Stimulated activated CD4-positive, alpha-beta T cell treated with anti-CD3 and anti-CD28 coated beads, TNF-alpha, amount 100 ng/mL, for 4 hours (primary cell): ENCODE measurements around the gene ADAMTSL1.

ENCODE experiments used
- DNase-seq, 3 experiments: peaks; one replicate each; pipeline ENCODE4 v3.0.0-alpha.2; 2020; ENCODE audit warnings: low read depth in 3 of 3

The ADAMTSL1 gene

DNA sequence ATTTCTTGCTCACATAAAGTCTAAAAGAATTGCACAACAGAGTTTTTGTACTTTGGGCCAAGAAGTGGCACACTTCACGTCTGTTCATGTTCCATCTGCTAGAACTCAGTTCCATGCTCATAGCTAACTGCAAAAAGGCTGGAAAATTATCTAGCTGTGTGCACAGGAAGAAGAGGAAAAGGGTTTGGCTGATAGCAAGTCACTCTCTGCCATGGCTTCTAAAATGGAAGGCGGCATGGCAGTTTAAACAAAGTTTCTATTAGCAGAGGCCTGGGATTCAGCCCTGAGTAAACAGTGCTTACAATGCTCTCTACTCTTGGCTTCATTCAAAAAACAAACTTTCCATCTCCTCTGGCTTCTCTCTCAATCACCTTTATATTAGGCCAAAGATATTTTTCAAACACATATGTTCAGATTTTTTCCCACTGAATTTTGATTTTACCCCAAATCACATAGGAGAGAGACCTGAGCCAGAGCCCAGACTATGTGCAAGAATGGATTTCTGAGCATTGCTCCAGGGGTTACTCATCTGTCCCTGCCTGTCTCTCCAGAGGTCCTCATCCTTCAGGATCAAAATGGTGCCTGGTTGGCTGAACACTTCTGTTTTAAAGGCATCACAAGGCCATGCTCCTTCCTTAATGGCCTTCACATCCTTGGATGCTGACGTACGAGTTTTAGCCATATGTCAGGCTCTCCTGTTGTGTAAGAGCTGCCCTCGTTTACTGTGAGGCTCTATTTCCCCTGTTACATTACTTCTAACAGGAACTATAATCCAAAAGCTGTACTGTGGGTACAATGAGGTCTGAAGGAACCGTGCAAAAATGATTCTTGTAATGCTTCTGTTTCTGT lies 332.5 kb downstream of the ADAMTSL1 start:
- no peak for DNase-seq

DNA sequence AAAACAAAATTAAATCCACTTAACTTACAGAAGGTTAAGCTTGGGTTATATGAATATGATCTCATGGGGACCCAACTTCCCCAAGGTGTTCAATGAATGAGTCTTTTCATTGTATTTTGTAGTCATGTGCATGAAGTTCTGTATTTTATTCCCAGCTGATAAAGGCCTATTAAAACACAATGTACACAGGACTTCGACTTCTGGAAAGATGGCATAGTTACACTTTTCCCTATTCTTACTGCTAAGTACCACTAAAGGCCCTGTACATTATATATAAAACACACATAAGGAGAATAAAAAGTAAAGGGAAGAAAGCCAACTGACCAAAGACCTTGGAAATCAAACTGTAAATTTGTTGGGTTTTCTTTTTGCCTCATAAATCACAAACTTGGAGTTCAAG lies 336.6 kb downstream of the ADAMTSL1 start:
- no peak for DNase-seq

DNA sequence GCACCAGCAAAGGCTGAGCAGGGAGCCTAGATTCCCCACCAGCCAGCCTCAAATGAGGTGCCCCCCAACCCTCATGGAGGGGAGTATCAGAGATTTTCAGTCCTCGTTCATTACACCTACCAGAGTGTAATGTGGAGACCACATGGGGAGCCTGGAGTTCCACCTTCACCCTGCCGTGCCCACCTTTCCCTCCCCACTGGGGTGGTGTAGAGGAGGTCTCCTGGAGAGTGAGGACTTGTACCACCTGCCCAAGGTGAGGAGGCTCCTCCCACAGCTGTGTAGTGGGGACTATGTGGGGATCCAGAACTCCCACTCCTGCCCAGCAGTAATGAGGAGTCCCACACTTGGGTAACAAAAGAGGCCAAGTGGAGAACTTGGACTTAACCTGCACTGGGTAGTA lies 337.2 kb downstream of the ADAMTSL1 start:
- no peak for DNase-seq

DNA sequence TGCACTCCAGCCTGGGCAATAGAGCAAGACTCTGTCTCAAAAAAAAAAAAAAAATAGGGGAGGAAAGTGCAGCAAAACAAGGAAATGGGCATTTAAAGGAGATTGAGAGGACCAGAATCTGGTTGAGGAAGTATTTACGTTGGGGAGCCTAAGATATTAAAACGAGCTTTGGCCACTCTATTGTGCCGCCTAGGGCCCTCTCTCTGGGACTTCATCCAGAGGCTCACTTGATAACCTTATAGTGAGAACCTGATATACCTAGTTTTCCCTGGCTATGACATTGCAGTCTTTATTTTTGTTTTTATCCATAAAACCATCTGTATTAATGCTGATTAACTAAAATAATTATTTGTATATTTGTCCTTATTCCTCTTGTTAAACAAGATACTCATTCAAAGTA lies 345.5 kb downstream of the ADAMTSL1 start:
- no peak for DNase-seq

DNA sequence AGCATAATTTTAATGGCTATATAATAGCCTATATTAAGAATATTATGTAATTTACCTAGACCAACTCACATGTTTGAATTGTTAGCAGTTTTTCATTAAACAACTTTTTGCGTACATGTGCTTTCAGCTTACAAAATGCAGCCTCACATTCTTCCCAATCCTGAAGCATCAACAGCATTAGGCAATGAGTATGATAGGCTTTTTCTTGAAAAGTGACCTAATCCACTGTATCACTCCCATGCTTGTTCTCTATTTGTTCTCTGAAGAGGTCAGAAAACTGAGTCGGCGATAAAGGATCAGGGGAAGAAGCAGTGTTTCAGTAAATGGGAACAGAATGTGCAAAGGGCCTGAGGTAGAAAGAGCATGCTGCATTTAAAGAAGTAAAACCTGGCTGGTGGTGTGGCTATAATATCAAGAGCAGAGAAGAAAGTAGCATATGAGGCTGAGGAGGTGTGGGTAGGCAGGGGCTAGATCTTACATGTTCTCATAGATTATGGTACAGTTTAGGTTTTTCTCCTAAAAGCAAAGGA lies 346.7 kb downstream of the ADAMTSL1 start:
- no peak for DNase-seq

DNA sequence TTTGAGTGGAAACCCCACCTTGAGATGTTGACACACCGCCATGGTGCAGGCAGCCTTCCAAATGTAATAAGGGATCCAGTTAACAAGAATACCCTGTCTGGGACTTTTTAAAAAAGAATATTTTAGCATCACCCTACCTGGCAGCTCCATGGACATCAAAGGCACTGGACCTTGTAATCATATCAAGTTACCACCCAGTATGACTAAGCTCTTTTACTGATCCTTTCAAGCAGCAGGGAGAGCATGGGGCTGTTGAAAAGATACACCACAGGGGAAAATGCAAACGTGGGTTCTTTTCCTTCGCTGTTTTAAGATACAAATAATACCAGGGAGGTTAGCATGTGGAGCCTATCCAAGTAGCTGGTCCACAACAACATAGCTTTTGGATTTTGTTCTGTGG lies 347.8 kb downstream of the ADAMTSL1 start:
- DNase-seq: no peak

DNA sequence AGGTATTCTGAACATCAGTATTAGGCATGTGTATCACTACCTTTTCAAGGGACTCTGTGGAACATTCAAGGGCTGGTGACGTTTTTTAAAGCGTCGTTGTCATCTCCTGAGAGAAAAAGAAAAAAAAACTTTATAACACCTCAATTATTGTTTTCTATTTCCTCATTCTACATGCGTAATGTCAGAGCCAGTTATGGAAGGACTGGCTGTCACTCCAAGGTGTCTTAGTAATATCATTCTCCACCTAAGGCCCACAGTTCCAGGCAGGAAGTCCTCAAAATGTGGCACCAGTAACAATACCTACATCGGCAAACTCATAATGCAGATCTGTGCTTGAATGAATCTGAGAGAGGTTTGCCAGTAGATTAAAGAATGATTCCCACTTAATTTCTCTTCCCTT lies 348.9 kb downstream of the ADAMTSL1 start:
- DNase-seq: no peak

DNA sequence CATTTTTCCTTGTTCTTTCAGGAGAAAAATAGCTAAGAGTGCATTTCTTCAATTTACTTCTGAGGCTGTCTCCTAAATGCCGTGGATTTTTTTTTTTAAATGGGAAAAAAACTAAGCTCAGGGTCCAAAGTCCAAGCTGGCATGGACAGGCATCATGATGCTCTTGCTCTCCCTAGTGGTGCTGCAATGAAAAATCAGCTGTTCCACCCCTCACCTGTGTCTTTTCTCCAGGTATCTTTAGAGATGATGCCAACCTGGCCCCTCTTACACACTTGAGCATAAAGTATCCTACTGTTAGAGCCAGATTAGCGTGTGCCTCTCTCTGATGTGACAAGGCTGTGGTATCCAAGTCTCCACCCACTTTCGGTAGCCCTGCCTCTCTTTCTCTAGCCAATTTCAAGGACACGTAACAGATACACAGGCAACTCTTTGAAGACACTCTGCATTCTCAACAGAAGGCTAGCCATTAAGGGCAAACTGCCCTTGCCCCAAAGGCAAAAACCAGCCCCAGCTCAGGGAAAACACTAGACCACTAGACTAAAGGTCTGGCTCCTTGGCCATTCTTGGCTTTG lies 350.2 kb downstream of the ADAMTSL1 start:
- no peak for DNase-seq

DNA sequence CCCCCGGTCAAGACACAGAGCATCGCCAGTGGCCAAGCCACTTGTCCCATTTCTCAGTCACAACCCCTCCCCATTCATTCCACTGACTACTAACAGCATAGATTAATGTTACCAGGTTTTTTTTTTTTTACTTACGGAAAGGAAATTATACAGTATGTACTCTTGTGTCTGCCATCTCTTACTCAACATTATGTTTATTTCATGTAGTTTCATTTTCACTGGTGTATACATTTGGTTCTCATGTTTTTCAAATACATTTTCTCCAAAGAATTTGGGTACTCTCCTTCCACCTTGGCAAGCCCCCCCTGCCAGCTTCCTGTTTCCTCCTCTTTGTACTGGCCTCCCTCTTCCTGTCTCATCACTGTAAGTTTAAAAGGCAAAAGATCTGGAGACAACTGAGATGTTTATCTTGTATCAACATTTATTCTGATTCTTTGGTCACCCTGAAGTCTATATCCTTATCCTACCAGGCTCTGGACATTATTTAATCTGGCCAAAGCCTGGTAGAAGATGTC lies 351.8 kb downstream of the ADAMTSL1 start:
- no peak for DNase-seq

DNA sequence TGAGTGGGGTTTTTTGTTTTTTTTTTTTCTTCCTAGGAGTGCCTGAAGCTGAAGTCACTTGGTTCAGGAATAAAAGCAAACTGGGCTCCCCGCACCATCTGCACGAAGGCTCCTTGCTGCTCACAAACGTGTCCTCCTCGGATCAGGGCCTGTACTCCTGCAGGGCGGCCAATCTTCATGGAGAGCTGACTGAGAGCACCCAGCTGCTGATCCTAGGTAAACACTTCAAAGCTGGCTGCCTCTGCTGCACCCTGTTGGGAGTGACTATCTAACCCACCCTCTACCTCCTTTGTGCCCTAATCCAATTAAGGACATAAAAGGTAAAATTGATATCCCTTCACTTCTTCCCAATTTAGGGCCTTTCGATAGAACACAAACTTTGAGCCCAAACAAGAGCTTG lies 352.3 kb downstream of the ADAMTSL1 start:
- no peak for DNase-seq

DNA sequence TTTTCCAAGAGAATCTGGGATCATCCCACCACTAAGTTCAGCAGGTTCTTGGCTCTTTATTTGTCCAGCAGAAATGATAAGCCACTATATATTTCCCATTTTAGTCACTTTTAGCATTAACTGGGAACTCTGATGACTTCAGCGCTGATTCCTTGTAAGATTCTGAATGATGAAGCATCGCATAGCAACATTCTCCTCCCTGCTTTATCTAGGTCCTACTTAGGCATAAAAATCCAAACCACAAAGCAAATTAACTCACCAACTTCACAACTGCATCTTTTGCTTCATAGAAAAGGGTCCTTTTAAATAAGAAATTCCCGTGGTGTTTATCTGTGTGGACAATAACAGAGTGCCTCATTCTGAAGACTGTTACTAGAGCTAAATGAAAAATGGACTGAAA lies 355.1 kb downstream of the ADAMTSL1 start:
- no peak for DNase-seq

DNA sequence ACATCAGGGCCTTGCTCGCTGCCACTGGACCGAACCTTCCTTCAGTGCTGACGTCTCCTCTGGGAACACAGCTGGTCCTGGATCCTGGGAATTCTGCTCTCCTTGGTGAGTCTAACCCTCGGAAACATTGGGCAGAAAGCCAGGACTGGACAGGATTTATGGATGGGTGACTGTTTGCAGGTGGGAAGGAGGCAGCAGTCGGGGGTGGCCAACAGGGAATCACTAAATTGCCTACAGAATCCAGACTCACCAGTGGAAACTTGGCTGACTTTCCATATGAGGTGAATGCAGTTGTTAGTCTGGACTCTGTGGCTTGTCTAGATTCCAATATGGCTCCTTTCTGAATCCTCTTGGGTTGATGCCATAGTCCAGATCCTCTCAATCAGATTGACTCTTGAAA lies 355.9 kb downstream of the ADAMTSL1 start:
- DNase-seq: no peak

DNA sequence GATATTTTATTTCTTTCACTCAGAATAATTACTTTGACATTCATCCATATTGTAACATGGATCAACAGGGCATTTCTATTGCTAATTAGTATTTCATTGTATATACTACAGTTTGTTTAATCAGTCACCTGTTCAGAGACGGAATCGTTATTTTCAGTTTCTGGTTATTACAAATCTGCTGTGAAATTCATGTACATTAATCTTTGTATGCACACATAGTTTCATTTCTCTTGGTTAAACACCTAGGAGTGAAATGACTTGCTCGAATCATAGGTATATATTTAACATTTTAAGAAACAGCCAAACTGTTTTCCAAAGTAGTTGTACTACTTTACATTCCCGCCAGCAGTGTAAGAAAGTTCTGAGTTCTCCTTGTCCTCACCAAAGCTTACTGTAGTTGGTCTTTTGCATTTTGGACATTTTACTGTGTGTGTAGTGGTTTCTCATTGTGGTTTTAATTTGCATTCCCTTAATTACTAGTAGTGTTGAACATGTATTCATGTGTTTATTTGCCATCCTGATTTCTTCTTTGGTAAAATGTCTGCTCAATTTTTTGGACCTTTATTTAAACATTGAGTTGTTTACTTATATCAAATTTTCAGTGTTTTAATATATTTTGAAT lies 360.9 kb downstream of the ADAMTSL1 start:
- DNase-seq: no peak

DNA sequence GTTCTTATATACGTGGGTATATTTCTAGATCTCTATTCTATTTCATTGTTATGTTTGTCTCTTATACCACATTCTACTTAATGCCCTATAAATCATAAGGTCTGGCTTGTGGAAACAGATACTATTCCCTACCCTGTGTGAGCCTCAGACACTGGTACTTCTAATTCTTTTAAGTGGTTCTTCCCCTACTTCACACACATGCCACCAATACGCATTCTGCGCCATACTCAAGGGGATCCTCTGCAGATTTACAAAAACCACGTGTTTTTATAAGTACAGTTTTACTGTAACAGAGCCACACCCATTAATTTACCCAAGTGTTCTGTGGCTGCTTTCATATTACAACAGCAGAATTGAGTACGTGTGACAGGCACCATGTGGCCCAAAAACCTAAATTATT lies 363.4 kb downstream of the ADAMTSL1 start:
- DNase-seq: no peak

DNA sequence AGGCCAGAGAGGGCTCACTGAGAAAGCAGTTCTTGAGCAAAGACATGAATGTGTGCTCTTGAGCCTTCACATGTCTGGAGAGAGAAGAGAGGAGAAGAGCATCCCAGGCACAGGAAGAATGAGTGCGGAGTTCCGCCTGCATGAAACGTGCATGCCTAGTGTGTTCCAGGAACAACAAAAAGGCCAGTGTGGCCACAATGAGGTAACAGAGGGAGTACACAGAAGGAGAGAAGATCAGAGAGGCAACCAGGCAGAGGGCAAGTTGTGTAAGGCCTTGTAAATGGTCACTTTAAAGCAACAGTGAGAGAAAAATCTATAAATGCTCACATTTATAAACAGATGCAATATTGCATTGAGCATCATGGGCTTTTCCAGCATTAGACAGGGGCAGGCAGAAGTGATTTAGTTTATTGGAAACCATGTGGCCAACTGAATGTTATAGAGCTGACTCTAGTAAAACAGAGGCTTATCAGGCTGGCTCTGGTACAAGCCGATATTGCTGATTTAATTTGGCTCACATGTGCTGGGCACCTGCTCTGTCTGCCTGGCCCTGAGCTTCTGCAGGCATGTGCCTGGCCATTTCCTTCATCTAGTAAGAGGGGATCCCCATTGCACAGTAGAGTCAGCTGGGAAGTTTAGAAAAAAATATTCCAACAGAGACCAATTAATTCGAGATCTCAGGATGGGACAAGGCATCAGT lies 373.8 kb downstream of the ADAMTSL1 start:
- DNase-seq: no peak

DNA sequence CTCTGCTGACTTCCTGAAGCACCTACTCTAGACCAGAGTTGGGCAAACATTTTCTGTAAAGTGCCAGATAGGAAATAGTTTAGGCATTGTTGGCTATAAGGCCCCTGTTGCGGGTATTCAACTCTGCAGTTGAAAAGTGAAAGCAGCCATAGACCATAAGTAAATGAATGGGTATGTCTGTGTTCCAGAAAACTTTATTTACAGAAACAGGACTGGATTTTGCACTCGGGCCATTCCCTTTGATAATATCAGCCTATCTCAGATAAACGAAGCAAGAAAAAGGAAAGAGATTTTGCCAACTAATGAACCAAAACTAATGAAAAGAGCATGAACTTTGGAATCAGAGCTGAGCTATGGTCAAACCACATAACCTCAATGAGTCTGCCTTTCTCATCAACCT lies 374.7 kb downstream of the ADAMTSL1 start:
- no peak for DNase-seq

DNA sequence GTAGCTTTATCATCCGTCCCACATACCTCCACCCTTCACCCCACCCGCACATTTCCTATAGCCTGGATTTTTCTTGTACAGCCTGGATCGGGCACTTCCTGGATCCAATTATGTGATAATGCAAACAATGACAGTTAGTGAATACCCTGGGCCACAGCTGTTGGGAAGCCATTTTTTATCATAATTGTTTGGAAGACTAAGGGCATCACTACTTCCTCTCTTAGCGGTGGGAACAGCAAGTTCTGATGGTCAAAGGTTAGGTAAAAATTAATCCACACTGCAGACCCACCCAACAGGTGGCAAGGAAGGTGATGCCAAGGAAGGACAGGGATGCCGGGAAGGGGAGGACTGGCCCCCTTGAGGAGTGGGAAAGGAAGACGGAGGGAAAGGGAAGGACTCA lies 375.3 kb downstream of the ADAMTSL1 start:
- no peak for DNase-seq

DNA sequence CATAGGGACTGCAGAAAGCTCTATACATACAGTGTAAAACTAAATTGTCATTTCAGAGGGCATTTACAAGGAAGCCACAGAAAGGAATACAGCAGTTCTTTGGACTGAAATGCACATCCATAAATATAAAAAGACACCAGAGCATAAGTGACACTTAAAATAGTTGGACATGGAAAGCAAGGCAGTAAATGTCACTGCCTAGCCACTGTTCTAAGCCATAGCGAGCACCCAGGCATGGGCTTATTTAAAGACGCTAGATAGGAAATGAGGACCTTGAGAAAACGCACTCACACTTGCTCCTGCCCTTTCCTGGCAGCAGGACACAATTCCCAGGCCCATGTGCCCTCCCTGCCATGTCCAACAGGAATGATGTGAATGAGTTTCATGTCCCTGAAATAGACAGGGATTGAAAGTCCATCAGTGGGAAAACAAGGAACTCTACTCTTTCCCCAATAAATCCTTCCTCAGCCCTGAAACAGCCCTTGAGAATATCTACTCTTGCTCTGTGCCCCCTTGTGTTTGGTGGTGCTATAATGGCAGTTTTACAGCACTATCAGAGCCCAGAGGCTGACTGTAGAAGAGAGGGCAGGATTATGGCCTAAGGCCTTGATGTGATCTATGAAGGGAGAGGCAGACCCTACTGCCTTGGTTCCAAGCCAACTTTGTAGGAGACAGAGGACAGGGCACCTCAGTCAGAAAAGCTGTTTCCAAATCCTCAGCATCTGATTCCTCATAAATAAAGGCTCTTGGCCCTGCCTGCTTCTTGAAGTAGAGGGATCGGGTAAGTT lies 376.1 kb downstream of the ADAMTSL1 start:
- no peak for DNase-seq

DNA sequence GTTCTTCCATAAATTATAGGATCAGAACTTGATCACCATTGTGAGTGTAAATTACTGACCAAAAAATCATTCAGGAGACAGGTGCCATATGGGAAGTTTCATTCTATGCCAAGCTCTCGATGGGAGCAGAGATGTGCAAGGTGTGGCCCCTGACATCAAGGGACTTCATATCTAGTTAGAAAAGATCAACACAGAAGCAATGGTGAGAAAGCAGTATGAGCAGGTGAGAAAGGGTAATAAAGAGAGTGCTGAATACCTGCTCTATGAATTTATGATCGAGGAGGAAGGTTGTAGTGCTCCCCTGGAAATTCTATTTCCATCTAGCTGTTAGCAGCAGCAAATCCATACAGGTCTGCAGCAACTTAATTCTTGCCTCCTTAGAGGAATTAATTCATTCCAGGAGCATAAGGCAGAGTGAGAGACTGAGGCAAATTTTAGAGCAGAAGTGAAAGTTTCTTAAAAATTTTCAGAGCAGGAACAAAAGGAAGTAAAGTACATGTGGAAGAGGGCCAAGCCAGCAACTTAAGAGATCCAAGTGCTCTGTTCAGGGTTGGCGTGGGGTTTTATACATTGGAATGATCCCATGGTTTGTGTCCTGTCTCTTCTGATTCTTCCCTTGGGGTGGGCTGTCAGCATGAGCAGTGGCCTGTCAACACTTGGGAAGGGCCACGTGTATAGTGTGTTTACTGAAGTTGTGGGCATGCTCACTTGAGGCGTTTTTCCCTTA lies 377.3 kb downstream of the ADAMTSL1 start:
- no peak for DNase-seq

DNA sequence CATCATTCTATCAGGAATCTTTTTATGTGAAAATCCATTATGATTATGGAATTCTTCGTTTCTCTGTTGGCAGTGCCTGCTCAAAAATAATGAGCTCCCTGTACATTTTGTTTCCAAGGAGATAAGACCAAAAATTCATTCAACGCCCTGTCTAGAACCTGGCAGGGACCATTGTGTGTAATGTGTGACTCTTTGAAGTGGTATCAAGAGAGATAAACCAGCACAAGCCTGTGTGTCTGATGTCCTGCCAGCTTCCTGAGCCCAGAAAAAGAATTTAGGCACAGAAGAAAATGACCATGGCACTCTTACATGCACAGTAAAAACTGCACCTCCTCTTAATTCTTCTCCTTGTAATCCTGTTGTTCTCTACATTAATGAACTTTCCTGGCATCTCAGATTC lies 381.7 kb downstream of the ADAMTSL1 start:
- no peak for DNase-seq

DNA sequence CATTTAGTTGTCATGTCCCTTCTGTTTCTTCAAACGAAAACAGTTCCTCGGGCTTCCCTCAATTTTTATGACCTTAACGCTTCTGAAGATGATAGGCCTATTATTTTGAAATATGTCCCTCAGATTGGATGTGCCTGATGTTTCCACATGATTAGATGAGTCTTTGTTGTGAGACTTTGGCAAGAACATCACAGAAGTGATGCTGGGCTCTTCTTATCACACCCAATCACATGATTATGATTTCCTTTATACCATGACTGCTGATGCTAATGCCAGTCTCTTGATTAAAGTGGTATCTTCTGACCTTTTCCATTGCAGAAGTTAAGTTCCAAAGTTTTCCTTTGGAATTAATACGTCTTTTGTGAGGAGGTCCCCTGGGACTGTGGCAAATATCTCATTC lies 383.4 kb downstream of the ADAMTSL1 start:
- no peak for DNase-seq
